Fibroblast of lung (primary cell): ENCODE measurements around the gene SHANK3.

Experiments used
- CTCF ChIP-seq, 2 donors: IDR thresholded peaks in 1 of 2; conservative IDR thresholded peaks in 1 of 2; 1 replicate in 1 of 2; 2 replicates in 1 of 2; pipeline ENCODE4 v1.5.1; 2011 to 2012; ENCODE audit warnings: low read length in 2 of 2, control low read depth in 1 of 2, inconsistent platforms in 1 of 2, low read depth in 1 of 2, mild to moderate bottlenecking in 1 of 2
- EZH2 ChIP-seq: IDR thresholded peaks from 2 replicates; pipeline ENCODE4 v1.5.1; 2012; ENCODE audit warnings: low read length, control low read depth, mild to moderate bottlenecking; ENCODE audit errors: missing control alignments

- TF ChIP-seq CTCF (conservative IDR thresholded peaks at IDR 0.05 in 1 of 2, IDR thresholded peaks at IDR 0.05 in 1 of 2; ENCODE audit: low read depth in 1 of 2, low read length in 2 of 2), result no peak
- no peak for TF ChIP-seq EZH2
Observed at GRCh38 chr22:50711446-50712340, 39.1 kb downstream of the SHANK3 start.
